ENCODE results near the gene DHX29.

DNA sequence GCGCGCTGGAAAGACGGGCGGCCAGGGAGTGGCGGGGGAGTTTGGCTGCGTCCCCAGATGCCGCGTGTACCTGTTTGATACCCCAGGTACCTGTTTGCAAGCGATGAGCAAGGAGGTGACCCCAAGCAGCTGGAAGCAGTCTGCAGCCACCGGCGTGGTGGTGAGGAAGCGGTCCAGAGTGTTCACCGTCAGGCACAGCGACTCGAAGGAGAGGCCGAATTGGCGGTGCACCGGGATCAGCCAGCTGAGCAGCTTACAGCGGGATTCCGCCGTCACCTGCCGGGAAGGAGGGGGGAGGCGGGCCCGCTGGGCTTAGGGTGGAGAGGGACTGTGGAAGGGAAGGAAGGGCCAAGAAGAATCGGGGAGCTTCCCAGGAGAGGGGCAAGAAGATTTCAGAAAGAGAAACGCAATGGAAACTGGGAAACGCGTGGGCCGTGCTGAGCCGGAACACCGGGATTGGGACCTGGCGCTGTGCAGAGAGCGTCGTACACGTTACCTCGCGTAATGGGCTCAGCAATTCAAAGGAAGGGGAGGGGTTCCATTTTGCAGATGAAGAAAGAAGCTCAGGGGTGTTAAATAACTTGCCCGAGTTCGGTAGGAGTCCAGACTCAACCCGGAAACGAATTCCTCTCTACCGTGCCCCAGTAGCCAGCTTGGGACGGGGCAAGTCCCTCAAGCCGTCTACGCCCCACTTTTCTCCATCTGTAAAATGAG lies 75.1 kb downstream of the DHX29 start:
- TF ChIP-seq POLR2A (IDR thresholded peaks at IDR 0.05) (no peak), POLR2AphosphoS5 (IDR thresholded peaks at IDR 0.05) (no peak)
- TF ChIP-seq, protein P1, sequence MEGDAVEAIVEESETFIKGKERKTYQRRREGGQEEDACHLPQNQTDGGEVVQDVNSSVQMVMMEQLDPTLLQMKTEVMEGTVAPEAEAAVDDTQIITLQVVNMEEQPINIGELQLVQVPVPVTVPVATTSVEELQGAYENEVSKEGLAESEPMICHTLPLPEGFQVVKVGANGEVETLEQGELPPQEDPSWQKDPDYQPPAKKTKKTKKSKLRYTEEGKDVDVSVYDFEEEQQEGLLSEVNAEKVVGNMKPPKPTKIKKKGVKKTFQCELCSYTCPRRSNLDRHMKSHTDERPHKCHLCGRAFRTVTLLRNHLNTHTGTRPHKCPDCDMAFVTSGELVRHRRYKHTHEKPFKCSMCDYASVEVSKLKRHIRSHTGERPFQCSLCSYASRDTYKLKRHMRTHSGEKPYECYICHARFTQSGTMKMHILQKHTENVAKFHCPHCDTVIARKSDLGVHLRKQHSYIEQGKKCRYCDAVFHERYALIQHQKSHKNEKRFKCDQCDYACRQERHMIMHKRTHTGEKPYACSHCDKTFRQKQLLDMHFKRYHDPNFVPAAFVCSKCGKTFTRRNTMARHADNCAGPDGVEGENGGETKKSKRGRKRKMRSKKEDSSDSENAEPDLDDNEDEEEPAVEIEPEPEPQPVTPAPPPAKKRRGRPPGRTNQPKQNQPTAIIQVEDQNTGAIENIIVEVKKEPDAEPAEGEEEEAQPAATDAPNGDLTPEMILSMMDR (IDR thresholded peaks at IDR 0.05): no peak
